Ureter (tissue), 1 donor: ENCODE data around the gene ELP4. TPM values are rescaled to one million over a fixed set of nuclear protein-coding genes. Genes with fewer than 3 reads are reported as not detected.

Experiments used
- DNase-seq: peaks from one replicate; pipeline ENCODE4 v3.0.0-alpha.2; 2020; ENCODE audit warnings: low spot score
- total RNA-seq: library from RNA; stranded (reverse); gene quantifications from one replicate; pipeline ENCODE4 v1.2.4, GENCODE V29; 2023
- donor health status: DM: yes; HTN: yes; CAD: no.

The ELP4 gene
- total RNA-seq, 1 donor from 2014 or later, result 20.6 TPM

GRCh38 chr11:31810779-31811647, 301.4 kb downstream of the ELP4 start, which contains the start of gene PAX6:
TSS of gene PAX6 (minus strand) at chr11:31811322. CDS start at chr11:31806411, 4,911 bp downstream.
- no peak for DNase-seq

GRCh38 chr11:31812383-31813381, 303.1 kb downstream of the ELP4 start:
- DNase-seq, result no peak

GRCh38 chr11:31813391-31814175, 304.0 kb downstream of the ELP4 start:
- DNase-seq, result no peak

- DNase-seq, result no peak
Observed at GRCh38 chr11:31814176-31814868, 304.8 kb downstream of the ELP4 start.

- no peak for DNase-seq
Observed at GRCh38 chr11:31815711-31816467, 306.3 kb downstream of the ELP4 start.

- no peak for DNase-seq
Observed at GRCh38 chr11:31816468-31817053, 307.0 kb downstream of the ELP4 start.

GRCh38 chr11:31817054-31817620, 307.6 kb downstream of the ELP4 start:
- DNase-seq, result no peak

- no peak for DNase-seq
Observed at GRCh38 chr11:31817621-31818424, 308.3 kb downstream of the ELP4 start.

- no peak for DNase-seq
Observed at GRCh38 chr11:31818425-31818755, 308.8 kb downstream of the ELP4 start.

- DNase-seq, result no peak
Observed at GRCh38 chr11:31818874-31819331, 309.3 kb downstream of the ELP4 start.

GRCh38 chr11:31819621-31820437, 310.3 kb downstream of the ELP4 start:
- DNase-seq, result no peak

GRCh38 chr11:31820438-31820818, 310.9 kb downstream of the ELP4 start:
- DNase-seq, result no peak

- no peak for DNase-seq
Observed at GRCh38 chr11:31821235-31821764, 311.7 kb downstream of the ELP4 start.

GRCh38 chr11:31821766-31822165, 312.2 kb downstream of the ELP4 start:
- DNase-seq, result no peak

GRCh38 chr11:31822175-31822926, 312.8 kb downstream of the ELP4 start:
- DNase-seq, result no peak

GRCh38 chr11:31822927-31823643, 313.5 kb downstream of the ELP4 start:
- no peak for DNase-seq
